NCI-H1436 treated with DMSO at 0.1 percent for 48 hours (cell line): ENCODE data around the gene CHSY1.
"Not testable (repeated sequence)": the region's sequence is repeated elsewhere in the genome, so short reads cannot be mapped to it uniquely, and the experiment has no call there.

Experiments
- DNase-seq: peaks from one replicate; lab custom pipeline; 2025; lab: John Stamatoyannopoulos, UW

The CHSY1 gene

DNA sequence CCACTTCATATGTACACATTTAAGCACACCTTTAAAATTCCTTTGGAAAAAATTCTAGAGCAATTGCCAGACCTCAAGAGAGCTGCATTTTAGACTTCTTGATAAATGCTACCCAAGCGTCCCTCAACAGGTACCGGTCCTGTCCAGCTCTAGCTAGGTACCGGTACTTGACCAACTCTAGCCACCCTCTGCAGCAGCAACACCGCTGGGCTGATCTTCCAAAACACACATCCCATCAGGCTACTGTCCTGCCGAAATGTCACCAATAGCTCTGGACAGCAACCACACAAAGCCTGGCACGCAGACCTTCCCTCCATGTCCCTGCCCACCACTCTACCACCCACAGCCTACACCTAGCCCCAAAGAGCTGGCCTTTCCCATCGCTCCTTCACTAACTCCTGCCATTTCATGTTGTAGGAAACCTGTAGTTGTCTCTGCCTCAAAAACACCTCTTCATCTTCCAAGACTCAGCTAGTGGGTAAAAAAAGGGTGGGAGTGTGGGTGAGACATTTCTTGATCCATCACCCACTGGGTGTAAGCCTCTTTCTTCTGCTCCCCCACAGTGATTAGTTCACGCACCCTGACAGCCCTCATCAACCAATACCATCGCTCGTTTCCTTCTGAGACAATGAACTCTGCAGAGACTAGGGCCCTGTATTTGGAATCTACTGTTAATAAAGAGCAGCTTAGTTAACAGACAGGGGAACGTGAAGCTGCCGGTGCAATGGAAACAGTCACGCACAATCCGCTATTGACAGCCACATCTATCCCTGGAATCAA lies 6.8 kb downstream of the CHSY1 start:
- DNase-seq = no peak

DNA sequence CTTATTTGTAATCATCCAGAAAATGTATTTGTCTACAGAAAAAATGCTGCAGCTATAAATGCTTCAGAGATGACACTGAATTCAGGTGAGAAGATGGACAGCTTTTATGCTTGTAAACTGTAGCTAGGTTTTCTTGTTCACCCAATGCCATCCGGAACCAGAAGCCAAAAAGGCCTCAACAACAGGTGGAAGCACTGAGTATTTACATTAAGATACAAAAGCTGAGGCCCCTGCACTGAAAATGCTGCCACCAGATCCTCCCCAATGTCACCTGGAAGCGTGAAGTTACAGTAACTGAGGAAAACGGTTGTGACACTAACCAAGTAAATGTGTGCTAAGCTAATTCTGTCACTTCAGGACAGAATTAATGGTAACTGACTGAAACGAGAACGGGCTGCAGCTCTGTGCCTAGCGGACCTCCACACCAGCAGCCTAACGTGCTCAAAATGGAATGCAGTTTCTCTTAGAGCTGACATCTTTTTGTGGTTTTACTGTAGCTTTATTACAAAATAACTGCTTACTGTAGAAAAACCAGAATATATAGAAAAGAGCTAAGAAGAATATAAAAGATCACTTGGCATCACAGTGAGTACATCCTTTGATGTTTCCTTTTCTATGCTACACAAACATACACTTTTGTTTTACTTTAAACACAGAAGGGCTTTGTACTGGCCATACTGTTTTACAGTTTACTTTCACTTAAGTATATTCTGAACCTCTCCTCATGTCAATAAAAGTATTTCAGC lies 7.6 kb downstream of the CHSY1 start:
- no peak for DNase-seq

DNA sequence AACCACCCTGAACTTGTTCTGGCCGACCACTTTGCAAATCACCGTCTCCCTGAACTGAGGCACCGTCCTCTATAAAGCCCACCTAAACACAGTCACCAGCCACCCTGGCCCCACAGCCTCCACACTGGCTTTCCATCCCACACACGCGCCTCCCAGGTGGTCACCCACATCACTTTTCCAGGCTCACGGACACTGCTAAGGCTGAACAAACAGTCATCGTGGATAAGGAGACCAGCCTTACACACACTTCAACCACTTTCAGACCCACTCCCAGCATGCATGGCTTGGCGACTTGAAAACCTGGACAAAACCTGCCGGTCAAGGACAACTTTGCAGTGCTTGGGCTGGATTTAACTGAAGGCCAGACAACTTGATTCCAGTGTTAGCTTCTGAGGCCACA lies 8.4 kb downstream of the CHSY1 start:
- no peak for DNase-seq

DNA sequence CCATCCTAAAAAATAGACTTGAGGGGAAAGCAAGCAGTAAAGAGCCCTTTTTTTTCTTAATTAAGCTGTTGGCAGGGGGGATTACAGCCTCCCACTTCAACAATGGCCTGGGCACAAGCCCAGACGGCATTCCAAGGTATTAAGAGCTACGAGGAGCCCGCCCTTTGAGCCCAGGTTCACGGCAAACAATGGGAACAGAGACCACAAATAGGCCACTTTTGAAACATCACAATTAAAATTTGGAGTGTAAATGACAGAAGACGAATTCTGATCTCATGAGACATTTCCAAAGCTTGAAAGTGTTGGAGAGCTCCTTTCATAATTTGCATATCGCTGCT lies 8.9 kb downstream of the CHSY1 start:
- no peak for DNase-seq

DNA sequence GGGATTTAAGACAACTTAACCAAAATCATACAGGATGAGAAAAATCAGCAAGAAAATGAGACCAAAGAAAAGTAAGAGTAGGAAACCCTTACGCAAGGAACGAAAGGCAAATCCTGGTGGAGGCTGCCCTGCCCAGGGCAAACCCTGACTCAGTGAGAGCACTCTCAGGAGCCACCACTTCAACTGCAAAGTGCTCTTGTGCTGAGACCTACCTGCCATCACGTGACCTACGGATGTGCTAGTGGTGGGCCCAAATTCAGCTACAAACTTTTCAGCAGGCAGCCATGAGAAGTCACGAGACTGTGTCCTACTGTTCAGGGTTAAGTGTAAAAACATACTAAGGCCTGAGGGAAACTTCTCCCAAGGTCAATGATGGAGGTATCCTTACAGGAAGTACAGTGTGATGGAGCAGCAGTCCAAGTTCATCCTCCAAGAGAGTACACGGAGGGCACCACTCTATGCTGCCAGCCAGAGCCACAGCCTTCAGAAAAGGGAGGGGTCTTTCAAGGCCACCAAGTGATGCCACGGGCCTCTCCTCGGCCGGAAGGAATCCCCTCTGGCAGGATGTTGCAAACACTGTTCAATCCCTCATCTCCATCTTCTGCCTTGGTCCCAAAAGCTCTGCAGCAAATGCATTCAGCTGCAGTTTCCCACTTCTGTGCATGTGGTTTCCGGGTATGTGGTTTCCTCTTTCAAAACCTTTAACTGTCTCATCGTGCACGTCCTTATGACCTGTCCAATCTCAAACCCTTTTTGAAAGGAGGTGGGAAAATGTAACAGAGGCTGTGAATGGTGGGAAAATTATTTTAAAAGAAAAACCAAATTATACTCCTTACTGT lies 9.5 kb downstream of the CHSY1 start:
- DNase-seq = no peak

DNA sequence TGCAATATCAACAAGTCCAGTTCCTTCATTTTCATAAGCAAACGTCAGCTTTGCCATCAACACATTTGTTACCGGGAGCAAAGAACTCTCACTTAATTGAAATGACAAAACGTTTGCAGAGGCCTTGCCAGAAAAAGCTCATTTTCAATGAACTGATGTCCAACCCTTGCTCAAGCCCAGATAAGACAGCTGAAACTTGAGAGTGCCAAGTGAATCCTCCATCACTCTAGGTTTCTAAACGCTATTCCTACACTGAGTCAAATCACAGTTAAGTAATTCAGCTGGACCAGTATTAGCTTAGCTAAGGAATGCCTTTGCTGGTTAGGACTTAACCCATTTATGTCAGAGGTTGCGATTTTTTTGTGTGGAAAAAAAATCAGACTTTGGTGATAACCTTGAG lies 11.5 kb downstream of the CHSY1 start:
- DNase-seq = no peak

DNA sequence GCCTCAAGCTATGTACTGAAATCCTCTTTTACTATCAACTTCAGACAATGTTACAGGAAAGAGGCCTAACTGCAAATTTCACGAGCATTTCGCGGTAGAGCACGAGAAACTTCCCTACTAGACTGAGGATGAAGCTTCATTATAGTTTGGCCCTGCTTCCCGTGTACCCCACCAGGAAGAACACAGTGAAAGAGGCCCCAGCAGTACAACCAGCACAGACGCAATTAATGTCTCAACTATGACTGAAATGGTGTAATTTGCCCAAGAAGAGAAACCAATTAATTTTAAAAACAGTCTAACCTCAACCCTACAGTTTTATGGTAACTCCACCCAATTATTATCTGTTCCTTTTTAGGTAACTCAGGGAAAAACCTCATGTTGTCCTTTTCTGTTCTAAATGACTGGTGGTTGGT lies 12.1 kb downstream of the CHSY1 start:
- no peak for DNase-seq

DNA sequence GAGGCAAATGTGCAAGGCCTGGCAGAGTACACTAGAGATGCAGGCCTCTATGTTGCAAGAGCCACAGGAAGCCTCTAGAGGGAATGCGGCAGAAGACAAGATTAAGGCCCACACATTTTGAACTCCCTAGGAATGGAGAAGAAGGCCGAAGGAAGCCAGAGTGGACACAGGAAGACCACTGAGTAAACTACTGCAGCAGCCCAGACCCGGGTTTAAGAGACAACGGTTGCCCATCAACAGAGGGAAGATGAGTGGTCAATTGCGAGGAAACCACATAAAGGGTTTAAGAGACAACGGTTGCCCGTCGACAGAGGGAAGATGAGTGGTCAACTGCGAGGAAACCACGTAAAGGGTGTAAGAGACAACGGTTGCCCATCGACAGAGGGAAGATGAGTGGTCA lies 14.6 kb downstream of the CHSY1 start:
- DNase-seq = no peak

DNA sequence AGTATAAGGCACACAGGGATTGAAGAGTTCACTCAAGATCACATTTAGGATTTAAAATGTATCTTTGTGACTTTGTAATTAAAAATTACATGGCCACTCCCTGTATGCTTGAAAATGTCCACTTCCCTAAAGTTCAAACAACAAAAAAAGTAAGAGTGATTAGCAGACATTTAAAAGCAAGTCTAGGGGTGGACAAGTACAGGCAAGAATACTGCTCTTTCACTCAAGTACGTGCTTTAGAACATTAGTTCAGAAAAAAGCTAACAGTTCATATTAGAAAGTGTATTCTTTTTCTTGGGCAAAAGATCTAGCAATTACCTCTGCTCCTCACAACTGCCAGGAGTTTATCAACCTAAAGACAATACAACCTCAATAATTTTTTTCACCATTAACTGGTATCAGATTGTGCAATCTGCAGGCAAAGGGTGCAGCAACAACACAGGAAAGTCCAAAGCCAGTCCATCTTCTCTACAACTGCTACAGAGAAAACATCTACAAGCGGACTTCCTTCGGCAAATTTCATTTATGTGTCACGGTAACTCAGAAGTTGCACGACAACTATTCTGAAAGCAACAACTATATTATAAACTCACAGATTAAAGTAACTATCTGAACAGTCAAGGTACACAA lies 18.1 kb downstream of the CHSY1 start:
- no peak for DNase-seq

DNA sequence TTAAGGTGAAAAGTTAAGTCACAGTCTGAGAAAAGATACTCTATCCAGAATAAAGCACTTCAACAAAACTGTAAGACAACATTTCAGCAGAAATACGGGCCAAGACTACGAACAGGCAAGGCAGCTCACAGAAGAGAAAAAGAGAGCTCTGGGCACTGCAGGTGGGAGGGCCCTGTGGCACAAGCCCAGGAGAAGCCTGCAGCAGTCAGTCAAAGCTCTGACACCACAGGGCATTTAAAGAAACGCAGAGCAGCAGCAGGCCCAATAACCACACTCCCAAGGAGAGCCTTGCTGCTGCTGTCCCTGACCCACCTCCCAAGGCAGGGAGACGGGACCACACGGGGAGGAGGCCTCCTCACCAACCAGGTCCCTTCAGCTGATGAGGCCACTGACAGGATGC lies 19.2 kb downstream of the CHSY1 start:
- no peak for DNase-seq

DNA sequence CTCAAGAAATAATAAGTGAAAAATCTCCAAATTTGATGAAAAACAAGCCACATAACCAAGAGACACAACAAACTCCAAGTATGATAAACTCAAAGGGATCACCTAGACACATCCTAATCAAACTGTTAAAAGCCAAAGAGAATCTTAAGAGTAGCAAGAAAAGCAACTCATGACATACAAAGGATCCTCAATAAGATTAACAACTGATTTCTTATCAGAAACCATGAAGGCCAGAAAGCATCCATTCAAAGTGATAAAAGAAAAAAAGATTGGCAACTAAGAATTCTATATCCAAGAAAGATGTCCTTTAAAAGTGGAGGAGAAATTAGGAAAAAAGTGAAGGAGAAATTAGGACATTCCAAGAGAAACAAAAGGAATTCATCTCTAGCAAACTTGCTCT lies 23.5 kb downstream of the CHSY1 start:
- DNase-seq = no peak

DNA sequence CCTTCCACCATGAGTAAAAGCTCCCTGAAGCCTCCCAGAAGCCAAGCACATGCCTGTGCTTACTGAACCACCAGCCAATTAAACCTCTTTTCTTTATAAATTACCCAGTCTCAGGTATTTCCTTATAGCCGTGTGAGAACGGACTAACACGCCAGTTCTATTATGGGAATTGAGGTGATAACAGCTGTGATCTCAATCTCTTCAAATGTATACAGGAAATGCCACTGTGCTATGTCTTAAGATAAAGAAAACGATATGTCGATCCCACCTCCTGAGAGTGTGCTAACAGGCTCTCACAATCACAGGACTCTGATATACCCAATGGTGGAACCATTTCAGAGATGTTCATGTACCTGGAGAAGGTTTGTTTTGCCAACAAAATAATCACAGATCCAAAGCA lies 26.2 kb downstream of the CHSY1 start:
- DNase-seq = no peak

DNA sequence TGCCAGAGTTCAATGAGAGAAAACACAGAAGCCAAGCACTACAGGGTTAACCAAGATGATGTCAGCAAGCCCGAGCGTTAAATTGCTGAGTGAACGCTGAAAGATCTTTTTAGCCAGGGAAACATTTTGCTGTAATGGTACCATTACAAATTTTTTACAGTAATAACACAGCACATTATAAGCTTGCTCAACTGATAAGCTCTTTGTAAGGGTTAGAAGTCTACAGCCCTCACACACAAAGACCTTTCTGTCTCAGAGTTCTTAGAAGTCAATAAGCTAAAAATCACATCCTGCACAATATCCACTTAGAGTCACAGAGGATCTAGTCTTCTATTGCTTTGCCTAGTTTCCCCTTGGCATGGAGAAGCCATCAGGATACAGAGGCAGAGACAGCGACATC lies 29.9 kb downstream of the CHSY1 start:
- no peak for DNase-seq

DNA sequence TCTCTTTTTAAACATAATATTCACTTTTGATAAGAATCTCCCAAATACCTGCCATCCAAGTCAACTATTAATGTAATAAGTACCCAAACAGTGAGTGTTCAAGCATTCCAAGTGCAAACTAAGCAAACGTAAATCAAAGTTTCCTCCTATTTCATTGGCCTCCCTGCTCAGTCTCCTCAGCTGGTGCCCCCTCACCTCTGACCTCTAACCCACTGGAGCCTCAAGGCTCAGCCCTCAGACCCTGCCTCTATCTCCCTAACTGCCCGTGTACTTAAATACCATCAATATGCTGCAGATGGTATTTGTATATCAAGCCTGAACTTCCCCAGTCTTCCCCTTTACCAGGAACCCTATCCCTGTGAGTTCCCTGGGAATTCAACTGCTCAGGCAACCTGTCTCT lies 31.8 kb downstream of the CHSY1 start:
- DNase-seq = no peak

DNA sequence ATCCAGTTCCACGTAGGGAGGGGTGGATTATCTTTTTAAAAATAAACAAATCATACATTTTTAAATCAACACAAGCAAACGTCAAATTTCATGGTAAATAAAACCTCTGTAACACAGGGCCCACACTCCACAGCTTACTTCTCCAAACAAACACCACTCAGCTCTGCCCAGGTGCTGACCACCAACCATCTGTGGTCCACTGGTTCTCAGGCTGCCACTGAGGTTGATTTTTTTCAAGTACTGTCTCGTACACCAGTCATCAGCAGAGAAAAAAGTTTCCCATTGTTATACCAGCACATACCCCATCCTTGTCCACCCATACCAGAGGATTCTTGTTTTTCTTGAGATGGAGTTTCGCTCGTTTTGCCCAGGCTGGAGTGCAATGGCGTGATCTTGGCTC lies 32.4 kb downstream of the CHSY1 start:
- DNase-seq = no peak

DNA sequence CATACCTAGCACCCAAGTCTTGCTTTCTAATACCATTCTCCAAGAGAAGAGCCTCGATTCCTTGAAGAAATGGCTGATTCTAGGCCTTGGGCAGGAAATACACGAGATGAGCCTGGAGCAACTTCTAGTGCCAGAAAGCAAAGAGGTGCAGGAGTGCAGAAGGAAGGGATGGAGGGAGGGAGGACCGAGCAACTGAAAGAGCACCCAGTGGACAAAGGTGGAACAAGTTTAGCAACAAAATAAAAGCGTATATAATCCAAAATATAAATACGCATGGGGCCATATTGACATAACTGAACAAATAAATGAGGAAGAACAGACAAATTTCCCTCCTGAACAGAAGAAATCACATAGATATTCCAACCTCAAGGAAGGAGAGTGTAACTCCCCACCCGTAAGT lies 34.4 kb downstream of the CHSY1 start:
- DNase-seq = no peak

DNA sequence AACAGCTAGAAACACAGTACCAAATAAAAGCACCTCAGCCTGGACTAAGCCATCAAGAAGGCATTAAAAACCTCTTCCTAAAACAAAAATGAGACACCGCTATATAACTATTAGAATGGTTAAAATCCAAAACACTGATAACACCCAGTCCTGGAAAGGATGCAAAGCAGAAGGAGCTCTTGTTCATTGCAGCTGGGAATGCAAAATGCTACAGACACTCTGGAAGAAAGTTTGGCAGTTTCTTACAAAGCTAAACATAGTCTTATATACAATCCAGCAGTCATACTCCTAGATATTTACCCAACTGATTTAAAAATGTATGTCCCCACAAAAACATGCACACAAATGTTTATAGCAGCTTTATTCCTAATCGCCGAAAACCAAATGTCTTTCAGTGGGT lies 35.7 kb downstream of the CHSY1 start:
- no peak for DNase-seq

DNA sequence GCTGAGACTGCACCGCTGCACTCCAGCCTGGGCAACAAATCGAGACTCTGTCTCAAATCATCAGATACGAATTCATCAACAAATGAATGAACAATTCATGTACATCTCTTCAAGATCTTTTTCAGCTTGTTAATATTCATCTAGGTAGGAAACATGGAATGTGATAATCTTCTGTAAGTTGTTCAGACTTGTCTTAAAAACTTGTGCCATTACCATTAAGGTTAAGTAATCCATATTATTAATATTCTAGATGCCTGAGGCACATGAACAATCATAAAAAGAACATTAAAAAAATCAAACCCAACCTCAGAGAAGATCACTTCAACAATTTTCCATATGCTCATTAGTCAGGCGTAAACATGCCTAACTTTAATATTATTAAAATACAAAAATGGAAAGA lies 36.2 kb downstream of the CHSY1 start:
- no peak for DNase-seq

DNA sequence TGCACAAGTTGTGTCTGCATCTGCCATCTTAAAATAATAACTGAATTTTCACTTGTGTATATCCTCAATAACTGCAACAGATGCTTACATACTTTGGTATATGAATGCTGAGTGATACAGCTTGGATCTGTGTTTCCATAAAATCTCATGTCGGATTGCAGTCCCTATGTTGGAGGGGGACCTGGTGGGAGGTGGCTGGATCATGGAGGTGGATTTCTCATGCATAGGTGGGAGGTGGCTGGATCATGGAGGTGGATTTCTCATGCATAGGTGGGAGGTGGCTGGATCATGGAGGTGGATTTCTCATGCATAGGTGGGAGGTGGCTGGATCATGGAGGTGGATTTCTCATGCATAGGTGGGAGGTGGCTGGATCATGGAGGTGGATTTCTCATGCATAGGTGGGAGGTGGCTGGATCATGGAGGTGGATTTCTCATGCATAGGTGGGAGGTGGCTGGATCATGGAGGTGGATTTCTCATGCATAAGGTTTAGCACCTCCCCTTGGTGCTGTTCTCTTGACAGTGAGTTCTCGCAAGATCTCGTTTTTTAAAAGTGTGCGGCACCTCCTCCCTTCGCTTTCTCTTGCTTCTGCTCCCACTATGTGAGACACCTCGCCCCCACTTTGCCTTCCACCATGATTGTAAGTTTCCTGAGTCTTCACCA lies 37.3 kb downstream of the CHSY1 start:
- DNase-seq = not testable (repeated sequence)

DNA sequence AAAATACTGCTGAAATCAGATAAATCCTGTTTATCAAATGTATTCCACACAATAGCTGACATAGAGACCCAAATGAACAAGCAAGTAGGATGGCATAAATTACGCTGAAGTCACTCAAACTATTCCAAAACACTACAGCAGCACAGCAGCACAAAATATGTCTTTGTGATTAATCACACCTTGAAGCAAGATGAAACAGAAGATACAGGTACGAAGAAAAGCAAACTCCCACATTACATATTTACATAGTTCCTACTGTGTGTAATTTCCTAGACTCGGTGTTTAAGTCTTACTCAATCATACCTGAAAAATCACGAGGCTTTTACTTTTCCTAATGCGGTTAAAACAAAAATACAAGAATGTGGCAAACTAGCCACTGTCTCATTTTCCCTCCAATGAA lies 38.3 kb downstream of the CHSY1 start:
- no peak for DNase-seq

DNA sequence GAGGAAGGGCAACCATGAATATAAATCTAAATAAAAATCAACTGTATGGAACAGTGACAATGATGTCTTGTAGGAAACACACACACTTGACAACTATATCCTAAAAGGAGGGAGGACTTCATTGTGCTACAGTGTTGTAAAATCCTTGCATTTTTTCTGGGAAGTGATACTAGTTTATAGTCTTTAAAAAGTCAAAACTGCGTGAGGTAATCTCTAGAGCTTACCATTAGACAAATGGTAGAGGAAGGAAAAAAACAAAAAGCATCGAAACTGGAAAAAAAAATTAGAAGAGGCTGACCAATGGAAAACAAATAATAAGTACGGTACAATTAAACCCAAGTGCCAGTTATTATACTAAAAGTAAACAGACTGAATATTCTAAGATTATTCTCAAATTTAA lies 38.7 kb downstream of the CHSY1 start:
- DNase-seq = no peak

DNA sequence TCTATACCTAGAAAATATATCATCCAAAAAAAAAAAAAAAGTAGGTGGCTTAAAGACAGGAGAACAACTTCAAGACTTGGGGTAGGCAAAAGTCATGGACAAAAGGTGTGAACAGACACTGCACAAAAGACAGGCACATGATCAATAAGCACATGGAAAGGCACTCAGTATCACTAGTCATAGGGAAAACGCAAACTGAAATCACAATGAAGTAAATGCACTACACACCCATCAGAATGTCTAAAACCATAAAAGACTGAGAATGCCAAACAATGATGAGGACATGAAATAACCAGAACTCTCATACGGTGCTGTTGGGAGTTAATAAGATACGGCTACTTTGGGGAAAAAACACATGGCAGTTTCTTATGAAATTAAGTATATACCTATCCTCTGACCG lies 40.0 kb downstream of the CHSY1 start:
- DNase-seq = no peak
